Myocyte (in vitro differentiated cells): Measurements from ENCODE around the gene XG. TPM values are rescaled to one million over a fixed set of nuclear protein-coding genes. Genes with fewer than 3 reads are reported as not detected.

Experiments used
- total RNA-seq: library from RNA; depleted of rRNA; stranded (reverse); fragments of >200 nt; gene quantifications from 2 replicates; pipeline ENCODE4 v1.2.3, GENCODE V29; 2014

The XG gene
- total RNA-seq, 1 donor from 2014 or later = 0.27 TPM

Other genes with a start within 250 kb of the XG start
- gene CD99, start 60.7 kb upstream of the XG start, total RNA-seq = 487 and 559 TPM in 2 replicates
- gene GYG2, start 76.9 kb downstream of the XG start, total RNA-seq = 12.0 and 14.4 TPM in 2 replicates
- gene ARSD, start 177.3 kb downstream of the XG start, total RNA-seq = 12.4 and 14.3 TPM in 2 replicates